Measurements from ENCODE around the gene RBP3.

The RBP3 gene

DNA sequence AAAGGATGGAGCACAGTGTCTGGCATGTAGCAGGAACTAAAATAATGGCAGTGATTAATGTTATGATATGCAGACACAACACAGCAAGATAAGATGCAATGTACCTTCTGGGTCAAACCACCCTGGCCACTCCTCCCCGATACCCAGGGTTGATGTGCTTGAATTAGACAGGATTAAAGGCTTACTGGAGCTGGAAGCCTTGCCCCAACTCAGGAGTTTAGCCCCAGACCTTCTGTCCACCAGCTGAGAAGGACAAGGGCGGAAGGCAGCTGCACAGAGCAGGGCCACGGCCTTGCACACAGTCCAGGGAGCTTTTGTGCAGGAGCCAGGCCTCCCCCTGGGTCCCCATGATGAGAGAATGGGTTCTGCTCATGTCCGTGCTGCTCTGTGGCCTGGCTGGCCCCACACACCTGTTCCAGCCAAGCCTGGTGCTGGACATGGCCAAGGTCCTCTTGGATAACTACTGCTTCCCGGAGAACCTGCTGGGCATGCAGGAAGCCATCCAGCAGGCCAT, at the start of gene RBP3:
TSS of gene RBP3 (plus strand) at position 226 of the 514 bp plus-strand sequence. CDS start at position 348, 122 bp downstream.
- FAIRE-seq: no peak

DNA sequence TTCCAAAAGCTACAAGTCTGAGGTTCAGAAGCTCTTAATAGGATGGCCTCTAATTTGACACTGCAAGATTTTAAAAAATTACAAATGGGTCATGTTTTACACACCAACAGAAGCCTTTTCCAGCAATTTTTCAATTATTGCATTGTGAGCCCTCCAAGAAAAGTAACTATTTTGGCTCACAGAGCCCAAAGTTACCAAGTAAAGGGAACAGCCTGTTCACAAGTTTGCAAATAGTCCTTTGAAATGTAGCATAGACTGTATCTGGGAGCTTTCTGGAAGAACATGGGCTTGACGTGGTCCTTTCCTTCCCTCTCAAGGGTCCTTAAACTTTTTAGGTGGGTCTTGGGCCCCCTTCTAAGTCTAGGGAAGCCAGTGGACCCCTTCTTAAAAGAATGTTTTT, 49.4 kb upstream of the RBP3 start:
- FAIRE-seq: no peak

DNA sequence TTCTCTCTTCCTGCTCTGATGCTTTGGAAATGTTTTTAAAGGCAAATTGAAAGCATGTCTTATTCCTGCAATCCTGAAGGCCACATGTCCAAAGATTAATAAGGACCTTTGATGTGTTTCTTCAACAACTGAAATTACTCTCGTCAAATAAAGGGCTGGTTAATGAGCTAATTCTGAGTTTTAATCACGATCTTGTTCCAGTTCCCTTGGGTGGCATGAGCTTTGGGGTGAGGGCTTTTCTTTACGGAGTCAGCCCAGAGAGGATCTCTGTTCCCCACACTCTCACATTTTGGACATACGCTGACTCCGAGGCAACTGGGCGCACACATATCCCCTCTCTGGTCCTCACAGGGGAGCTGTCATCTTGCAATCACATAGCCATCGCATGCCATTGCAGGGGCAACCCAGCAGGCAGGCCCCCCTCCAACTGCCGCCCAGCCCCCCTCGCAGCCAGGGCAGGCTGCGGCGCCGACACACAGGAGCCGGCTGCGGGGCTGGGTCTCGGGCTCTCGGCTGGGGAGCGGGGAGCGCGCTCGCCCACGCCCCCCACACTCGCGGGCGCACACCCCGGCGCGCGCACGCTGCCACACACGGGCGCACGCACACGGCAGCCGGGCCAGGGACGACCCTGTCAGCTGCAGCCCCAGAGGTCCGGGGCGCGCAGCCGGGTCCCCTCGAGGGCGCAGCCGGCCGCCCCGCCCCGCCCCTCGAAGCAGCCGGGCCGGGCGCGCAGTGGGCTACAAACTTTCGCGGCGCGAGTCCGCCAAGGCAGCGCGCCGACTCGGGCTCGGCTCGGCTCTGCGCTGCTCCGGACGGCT, 48.3 kb upstream of the RBP3 start, which contains the start of gene GDF10:
TSS of gene GDF10 (plus strand) at position 587 of the 818 bp plus-strand sequence. CDS start 455 bp downstream, outside the sequence.
- FAIRE-seq: no peak

DNA sequence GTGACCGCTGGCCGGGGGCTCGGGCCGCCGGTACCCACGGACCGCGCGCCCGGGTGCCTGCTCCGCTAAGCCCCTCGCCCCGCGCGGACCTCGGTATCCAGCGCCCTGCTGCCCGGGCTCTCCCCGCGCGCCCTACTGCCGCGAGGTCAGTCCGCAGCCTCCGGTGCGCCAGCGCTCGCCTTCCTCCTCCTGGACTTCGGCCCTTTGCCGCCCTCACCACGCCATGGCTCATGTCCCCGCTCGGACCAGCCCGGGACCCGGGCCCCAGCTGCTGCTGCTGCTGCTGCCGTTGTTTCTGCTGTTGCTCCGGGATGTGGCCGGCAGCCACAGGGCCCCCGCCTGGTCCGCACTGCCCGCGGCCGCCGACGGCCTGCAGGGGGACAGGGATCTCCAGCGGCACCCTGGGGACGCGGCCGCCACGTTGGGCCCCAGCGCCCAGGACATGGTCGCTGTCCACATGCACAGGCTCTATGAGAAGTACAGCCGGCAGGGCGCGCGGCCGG, 47.7 kb upstream of the RBP3 start:
- FAIRE-seq: no peak

DNA sequence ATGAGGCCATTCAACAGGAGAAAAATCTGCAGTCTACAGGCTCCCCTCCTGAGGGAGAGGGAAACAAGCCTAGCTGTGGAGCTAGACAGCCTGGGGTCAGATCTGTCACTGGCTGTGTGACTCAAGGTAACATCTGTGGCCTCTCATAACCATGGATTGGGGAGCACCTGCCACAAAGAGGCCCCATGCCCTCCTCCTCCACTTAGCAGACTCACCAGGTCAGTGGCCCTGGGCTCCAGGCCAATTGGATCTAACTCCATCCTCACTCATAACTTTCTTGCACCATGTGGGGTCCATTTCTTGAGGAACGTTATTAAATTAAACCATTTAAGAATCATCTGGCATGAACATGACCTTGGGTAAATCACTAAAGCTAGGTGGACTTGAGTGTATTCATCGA, 46.3 kb upstream of the RBP3 start:
- no peak for FAIRE-seq

DNA sequence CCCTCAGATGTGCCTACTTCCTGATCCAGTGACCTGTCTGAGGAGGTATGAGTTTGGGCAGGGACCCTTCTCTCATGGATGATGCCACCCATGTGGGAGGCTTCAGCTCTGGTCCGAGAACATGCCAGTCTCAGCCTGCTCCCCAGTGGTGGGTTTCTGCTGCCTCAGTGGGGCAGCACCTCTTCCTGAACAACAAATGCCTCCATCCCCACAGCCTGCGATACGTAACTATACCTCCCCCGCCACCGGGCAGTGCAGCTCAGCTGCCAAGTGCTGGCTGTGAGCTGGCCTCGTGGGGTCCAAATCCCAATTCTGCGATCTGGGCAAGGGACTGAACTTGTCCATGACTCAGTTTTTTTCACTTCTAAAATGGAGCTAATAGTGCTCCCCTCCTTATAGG, 45.1 kb upstream of the RBP3 start:
- no peak for FAIRE-seq

DNA sequence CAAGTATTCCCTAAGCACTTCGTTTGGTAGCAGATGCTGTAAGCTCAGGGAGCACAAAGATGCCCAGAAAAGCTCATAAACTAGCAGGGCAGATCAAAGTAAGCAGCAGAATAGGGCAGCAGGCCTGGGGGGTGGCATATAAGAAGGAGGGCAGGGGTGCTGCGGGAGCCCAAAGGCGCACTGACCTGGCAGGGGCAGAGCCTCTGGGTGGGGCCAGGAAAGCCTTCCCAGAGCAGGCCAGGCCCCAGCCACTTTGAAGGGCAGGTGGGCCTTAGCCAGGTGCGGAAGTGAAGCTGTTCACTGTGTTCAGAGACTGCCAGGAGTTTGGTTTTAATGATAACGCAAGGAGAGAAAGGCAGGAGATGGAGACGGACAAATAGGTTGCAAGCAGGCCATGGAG, 44.3 kb upstream of the RBP3 start:
- FAIRE-seq: no peak

DNA sequence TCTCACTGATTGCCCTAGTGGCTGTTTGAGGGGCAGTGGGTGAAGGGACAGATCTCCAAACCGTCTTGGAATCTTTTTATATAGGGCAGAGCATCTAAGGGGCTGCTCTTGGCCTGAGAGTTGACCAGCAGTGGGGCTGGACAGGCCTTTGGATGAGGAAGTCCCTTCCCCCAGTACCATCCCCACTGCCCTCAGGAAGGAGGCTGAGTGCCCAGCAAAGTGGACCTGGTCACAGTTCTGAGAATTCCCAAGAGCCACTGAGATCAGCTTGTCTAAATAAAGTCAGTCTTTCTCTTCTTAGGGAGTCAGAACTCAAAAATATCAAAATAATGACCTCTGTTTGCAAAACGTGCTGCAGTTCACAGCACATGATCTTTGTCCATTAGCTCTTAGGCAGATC, 42.6 kb upstream of the RBP3 start:
- no peak for FAIRE-seq

DNA sequence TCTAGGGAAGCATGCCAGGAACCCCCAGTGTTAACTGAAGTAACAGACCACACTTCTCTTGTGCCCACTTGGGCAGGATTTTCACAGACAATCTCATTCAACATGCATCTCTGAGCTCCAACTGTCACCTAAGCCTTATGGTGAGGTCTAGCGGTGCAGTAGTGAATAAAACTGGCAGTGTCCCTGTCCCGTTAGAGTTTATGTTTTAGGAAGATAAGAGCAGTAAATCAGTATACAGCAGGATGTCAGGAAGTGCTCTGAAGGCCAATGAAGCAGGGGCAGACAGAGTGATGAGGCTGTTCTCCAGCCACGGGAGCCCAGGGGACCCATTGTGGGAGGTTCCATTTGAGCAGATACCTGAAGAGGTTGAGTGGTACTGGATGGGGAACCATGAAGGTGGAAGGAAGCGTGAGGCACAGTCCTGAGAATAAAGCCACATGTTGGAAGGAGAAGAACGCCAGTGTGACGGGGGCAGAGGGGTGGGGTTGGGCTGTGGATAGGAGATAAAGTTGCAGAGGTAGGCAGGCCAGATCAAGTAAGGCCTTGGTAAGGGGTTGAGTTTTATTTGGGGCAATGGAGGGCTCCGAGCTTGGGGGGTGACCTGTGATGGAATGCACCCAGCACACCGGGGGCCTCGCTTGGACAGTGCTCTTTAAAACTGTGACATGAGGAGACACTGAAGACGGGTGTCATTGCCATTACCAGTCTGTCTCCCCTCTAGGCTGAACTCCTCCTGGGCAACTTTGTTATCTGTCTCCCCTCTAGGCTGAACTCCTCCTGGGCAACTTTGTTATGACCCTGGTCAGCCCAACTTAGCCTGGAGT, 41.6 kb upstream of the RBP3 start:
- no peak for FAIRE-seq

DNA sequence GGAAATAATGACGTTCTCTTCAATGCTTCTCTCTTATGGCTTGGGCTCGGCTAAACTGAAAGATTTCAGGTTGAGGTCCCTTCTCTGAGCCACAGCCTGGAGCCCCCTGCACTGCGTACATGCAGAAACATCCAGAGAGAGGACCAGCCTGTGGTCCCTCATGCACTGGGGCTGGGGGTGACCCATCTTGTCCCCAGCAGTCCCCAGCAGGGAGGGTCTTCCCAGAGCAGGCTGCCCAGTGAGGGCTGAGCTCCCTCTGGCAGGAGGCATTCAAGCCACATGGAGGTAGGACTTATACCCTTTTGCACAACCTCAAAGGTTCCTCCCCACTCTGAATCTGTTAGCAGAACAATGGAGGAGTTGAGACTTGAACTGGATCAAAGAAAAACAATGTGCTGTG, 40.8 kb upstream of the RBP3 start:
- FAIRE-seq: no peak

DNA sequence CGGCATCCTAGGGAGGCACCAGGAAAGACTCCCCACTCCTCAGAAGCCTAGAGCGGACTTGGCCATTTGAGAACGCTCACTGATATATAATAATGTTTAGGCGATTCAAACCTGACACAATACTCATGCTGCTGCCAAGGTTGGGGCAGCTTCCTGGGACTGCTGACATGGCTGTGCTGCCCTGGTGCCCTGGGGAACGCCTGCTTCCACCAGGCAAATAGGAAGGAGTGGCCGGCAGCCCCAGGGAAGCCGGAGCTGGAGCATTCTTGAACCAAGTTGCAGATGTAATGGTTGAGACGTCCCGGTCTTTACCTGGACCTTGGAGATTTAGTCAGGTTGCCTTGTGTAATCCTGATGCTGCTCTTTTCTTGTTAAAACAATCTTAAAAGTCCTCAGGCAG, 39.4 kb upstream of the RBP3 start:
- FAIRE-seq: no peak

DNA sequence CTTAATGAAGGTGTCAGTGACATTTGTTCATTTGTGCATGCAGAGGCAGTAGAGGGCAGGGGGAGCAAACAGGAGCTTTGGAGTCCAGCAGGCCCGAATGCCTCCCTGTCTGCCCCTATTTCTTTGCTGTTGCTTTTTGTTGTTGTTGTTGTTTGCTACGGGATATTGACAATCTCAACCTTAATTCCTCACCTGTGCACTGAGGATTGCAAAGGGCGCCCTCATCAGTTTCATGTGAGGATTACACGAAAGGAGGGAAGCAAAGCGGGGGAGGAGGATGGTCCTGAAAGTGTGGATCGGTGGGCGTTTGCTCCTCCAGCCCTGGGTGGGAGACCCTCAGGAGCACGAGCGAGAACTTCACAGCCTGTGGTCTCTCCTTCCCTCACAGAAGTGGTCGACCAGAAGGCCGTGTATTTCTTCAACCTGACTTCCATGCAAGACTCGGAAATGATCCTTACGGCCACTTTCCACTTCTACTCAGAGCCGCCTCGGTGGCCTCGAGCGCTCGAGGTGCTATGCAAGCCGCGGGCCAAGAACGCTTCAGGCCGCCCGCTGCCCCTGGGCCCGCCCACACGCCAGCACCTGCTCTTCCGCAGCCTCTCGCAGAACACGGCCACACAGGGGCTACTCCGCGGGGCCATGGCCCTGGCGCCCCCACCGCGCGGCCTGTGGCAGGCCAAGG, 38.6 kb upstream of the RBP3 start:
- FAIRE-seq: no peak

DNA sequence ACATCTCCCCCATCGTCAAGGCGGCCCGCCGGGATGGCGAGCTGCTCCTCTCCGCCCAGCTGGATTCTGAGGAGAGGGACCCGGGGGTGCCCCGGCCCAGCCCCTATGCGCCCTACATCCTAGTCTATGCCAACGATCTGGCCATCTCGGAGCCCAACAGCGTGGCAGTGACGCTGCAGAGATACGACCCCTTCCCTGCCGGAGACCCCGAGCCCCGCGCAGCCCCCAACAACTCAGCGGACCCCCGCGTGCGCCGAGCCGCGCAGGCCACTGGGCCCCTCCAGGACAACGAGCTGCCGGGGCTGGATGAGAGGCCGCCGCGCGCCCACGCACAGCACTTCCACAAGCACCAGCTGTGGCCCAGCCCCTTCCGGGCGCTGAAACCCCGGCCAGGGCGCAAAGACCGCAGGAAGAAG, 38.1 kb upstream of the RBP3 start:
- no peak for FAIRE-seq

DNA sequence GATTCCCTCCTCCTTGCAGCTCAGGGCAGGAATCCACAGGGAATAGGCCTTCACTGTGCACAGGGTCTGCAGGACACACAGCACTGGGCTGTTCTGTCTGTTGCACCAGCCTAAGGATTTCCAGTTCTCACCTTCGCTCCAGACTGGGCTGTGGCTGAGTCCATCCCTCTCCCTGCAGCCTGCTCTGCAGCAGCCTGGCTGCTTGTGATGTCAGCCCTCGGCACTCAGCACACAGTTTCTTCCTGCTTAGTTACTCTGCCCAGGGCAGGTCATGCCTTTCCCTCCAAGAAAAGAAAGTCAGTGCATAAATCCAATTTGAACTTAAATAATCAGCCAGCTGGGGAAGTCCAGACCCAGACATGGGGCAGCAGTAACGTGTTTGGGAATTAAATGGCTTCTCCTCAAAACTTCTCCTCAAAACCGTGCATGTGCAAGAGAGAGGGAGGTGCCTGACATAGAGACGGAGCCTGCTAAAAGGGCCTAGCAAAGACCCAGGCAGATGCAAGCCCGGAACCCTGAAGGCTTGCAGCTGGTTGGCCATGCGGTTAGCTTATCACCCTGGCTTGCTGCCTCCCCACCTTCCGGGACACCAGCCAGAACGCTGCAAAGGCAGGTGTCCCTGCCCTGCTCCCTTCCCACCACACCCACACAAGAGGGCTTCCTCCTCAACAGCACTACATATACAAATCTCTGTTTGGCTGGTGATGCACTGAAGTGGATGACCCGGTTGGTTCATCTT, 36.8 kb upstream of the RBP3 start:
- FAIRE-seq: no peak

DNA sequence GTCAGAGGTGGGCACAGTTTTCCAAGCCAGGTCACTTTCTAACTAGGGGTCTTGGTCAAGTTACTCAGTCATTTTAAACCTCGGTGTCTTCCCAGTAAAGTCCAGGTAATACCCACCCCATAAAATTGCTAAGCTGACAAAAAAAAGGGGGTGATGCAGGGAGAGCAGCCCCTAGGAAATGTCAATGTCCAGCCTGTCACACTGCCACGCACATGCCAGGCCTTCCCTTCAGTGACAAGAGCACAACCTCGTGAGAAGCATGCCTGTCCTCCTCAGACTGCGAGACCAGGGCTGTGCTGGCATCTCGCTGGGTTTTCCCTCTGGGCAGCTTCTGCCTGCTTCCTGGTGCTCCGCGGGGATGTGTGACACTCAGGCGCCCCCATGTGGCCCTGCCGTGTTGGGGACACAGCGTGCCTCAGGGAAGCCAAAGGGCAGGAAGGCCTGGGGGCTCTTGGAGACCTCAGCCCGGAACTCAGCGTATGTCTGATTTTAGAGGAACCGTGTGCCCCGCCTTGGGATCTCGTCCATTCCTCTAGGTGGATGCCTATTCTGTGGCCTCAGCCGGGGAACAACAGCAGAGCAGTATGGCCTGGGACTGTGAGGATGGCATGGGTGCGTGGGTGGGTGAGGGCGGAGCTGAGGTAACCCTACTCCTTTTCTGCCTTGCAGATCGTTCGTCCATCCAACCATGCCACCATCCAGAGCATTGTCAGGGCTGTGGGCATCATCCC, 36.1 kb upstream of the RBP3 start:
- FAIRE-seq: no peak

DNA sequence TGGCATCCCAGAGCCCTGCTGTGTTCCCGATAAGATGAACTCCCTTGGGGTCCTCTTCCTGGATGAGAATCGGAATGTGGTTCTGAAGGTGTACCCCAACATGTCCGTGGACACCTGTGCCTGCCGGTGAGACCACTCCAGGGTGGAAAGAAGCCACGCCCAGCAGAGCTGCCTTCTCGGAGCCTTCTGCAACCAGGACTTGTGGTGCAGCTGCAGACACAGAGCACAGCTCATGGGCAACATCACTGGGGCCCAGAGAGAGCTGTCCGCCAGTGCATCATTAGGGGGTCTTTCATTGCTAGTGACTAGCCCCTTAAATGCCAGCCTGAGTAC, 35.5 kb upstream of the RBP3 start:
- no peak for FAIRE-seq

DNA sequence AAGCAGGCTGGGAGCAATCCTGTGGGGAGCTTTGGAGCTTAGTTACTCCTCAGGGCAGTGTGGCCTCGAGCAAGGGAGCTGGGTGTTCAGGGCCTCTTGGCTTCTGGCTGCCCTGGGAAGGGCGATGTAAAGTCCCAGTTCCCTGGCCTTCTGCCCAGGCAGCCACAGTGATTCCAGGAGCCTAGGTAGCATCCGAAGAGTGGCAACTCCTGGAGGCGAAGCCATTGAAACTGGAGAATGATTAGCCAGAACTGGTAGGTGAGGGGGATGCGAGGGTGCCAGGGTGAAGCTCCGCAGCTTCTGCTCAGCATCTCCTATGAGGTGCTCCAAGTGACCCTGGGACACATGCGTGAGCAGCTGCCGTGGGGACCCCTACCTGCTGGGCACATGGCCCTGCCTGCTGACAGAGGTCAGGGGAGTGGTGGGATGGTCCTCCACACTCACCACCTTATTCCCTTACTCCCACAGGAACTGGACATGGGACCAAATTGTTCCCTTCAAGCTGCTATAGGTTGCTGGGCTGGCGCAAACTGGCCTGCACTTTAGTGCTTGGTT, 33.7 kb upstream of the RBP3 start:
- no peak for FAIRE-seq

DNA sequence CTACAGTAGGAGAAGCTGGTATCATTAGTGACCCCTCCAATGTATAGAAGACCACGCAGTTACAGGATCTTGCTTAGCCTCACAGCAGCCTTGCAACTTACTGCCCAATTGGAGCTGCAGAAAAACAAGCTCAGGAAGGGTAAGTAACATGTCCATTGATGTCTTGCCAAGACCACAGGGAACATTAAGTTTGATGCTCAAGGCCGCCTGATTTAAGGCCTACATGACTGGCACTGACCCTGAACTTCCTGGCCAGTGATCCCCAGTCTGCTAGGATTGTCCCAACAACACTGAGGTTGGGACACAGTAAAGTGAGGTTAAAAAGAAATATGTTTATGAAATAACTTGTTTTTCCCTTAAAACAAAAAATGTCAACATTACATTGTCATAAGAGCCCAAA, 32.7 kb upstream of the RBP3 start:
- FAIRE-seq: no peak

DNA sequence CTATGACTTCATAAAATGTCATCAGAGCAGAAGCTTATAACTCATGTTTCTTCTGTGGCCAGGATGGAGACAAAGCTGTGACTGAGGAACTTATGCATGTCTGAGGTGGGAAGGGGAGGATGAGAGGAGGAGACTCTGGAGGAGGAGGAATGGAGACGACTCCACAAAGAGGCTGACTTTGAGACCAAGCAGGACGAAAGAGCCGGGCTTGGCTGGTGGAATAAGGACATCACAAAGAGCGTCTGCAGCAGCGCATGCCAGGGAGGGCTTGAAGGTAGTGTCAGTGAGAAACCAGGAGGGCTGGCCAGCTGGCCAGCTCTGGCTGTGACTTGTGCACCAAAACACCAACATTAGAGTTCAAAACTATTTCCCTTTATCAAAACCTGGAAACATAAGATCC, 32.0 kb upstream of the RBP3 start:
- no peak for FAIRE-seq

DNA sequence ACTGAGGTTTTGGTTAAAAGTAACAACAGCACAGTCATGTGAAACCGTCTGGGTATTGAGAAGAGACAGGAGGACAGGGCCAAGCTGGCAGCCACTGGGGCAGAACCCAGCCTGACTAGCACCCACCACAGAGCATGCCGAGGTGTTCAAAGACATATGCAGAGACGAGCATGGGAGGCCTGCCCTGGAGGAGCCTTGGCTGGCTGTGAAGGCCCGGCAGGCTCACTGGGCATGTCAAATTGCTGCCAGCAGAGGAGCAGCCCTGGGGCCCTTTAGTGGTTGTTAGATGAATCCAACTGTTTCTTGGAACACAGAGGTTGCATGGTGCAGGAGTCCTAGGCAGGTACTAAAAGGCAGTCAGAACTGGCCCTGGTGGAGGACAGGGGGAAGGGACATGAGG, 30.9 kb upstream of the RBP3 start:
- no peak for FAIRE-seq

DNA sequence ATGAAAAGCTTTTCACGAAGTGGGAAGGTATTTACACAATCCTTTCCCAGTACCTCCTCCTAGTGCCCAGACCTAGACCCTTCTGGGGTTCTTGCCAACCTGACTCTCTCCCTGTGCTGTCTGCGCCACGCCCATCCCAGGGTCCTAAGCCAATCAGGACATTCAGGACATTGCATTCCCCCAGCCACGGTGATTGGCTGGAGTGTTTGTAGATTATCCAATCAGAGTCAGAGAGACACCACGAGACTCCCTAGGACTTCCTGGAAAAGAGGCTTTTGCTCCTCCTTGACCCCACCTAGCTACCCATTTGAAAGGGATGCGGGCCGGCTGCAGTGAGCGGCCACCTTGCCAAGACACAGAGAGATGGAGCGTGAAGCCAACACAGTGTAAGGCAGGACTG, 29.5 kb upstream of the RBP3 start:
- FAIRE-seq: no peak
